GM04504 (cell line): ENCODE measurements around the gene LRMDA.

Experiments
- DNase-seq: peaks from one replicate; pipeline ENCODE4 v3.0.0-alpha.2; 2012; ENCODE audit warnings: low read depth

Gene LRMDA

DNA sequence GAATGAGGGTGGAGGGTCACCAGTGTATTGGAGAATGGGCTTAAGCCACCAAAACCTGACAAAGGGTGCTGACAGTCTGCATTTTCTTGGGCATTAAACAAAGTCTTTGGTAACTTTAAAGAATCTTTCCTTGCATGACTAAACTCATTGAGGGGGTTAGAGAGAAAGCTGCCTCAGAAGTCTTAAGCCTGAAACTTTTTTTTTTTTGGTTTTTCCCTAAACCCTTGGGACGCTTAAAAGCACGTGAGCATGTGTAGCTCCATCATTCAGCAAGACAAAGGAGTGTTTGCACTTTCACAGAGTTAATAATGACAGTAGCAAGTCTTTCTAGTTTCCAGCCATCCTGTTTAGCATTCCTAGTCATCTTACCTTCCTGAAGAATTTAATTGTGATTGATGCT lies 110.7 kb downstream of the LRMDA start:
- DNase-seq = no peak

DNA sequence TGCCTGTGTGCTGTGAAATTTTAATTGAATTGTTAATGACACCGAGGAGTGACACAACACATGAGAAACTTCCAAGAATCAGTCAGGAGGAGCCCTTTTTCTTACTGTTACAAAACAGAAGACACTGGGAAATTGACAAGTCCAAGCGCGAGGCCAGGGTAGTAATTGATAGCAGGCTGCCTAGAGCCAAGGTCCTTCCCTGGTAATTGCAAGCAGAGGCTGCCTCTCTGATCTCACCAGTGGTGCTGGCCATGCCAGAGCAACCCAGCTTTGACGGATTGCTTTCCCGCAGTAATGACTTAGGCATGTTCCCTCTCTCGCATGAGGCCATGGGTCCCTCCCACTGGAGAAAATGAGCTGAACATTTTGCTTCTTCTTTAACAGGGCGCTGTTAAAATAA lies 111.5 kb downstream of the LRMDA start:
- peak; percentile 79 for DNase-seq

DNA sequence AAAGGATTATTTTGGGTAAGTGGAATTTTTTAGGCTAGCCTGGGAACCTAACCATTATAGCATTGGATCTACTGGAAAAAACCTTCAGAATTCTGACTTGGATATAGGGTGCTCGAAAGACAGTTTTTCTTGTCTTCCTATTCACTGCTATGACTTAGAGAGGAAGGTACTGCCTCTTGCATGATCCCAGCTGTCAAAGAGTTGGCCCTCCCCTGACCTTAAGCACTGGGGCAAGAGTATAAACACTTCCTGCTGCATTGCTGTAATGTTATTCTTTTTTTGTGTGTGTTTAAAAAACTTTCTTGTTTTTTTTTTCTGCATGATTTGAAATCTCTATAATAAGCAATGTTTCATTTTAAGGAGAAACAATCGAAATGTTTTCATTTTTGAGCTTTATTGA lies 113.0 kb downstream of the LRMDA start:
- DNase-seq = no peak

DNA sequence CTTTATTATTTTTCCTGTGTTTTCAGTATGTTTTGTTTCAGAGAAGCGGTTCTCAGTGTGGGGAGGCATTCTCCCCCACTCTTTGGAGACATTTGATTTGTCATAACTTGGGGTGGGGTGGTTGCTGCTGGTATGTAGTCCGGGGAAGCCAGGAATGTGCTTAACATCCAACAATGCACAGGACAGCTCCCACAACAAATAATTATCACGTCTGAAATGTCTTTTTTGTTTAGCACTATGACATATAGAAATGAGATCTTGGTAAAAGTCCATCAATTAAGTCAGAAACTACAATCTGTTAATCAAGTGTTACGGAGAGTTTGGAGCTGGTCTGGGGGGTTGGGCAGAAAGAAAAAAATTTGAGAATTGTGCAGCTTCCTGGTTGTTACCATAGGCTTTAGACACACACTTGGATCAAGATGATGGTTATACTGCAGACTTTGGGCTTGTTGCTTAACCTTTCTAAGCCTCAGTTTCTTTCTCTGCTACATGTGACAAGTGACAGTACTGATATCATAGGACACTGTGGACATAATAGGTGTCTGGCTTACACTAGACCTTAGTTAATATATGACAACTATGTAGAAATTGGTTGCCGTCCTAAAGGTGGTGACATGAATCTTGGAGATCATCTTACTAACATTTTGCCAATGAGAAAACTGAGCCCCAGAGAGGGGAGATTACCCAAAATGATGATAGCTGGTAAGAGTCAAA lies 113.7 kb downstream of the LRMDA start:
- no peak for DNase-seq

DNA sequence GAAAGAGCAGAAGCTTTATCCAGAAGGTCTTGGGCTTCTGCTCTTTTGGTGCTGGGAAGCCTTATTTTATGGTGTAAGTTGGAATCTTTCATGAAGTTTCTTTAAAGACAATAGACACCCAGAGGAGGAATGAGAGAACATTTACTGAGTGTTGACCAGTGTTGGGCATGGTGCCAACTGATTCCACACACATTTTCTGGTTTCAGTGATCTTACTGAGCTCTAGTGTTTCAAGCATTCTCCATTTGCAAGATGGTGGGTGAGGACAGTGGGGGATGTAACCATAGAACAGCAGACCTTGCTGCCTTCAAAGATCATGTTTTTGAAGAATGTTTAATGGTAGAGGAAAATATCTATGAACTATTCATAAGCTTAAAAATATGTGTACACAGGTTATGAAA lies 114.6 kb downstream of the LRMDA start:
- no peak for DNase-seq

- DNase-seq = no peak
These were observed 116.2 kb downstream of the LRMDA start for GRCh38 chr10:75547391-75548298.

GRCh38 chr10:75548356-75548755 lies 116.9 kb downstream of the LRMDA start:
- no peak for DNase-seq

DNA sequence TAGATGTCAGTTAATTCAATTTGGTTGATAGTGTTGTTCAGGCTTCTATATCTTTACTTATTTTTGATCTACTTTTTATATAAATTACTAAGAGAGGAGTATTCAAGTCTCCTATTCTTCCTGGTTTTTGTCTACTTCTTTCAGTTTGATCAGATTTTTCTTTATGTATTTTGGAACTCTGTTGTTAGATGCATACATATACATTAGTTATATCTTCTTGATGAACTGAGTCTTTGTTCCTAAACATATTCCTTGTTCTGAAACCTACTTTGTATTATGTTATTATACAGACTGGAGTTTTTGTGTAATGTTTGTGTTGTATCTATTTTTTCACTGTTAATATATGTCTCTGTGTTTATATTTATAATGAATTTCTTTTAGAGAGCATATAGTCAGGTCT lies 118.8 kb downstream of the LRMDA start:
- no peak for DNase-seq

GRCh38 chr10:75552171-75552570 lies 120.7 kb downstream of the LRMDA start:
- no peak for DNase-seq

DNA sequence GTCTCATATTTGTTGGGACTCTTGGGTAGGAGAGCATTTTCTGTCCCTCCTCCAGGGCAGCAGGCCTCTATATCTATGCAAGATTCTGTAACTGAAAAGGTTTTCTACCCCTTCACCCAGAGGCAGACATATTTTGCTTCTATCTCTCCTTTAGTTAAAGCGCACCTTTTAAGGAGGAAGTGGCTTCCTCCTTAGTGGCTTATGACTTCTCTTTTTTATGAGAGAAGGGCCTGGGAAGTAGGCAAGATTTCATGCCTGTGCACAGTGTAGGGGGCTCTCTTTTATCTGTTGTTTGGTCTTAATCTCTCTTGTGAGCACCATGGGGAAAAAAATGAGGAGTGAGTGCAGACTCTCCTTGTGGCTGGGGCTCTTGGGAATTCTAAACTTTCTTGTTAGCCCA lies 122.1 kb downstream of the LRMDA start:
- no peak for DNase-seq

DNA sequence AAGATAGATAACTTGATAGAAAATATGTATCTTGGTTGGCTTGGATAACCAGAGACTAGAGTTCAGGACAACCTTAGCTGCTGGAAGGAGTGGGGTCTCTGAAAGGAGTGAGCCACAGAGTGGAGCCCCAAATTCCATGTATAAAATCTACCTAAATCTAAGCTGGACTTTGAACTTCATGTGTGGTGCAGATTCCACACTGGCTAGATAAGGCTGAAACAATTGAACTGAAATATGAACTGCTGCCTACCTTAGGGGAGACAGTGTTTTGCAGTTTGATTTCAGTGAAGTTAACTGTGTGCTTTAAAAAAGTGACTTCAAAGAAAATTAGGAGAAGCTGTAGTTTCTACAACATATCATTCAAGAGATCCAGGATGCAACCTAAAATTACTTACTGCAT lies 123.9 kb downstream of the LRMDA start:
- DNase-seq = no peak

DNA sequence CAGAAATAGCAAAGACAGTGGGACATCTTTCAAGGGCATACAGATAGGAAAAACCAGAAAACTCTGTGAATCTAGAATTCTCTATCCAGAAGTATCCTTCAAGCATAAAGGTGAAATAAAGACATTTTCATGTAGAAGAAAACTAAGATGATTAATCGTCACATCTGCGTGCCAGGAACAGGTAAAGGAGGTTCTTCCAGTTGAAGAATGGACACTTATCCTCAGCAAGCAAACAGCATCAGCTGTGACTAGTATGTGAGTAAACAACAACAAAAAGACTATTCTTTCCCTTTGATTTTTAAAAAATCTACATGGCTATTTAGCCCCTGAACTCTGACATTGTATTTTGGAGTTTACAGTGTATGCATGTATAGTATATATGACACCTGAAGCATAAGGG lies 124.9 kb downstream of the LRMDA start:
- DNase-seq = no peak

DNA sequence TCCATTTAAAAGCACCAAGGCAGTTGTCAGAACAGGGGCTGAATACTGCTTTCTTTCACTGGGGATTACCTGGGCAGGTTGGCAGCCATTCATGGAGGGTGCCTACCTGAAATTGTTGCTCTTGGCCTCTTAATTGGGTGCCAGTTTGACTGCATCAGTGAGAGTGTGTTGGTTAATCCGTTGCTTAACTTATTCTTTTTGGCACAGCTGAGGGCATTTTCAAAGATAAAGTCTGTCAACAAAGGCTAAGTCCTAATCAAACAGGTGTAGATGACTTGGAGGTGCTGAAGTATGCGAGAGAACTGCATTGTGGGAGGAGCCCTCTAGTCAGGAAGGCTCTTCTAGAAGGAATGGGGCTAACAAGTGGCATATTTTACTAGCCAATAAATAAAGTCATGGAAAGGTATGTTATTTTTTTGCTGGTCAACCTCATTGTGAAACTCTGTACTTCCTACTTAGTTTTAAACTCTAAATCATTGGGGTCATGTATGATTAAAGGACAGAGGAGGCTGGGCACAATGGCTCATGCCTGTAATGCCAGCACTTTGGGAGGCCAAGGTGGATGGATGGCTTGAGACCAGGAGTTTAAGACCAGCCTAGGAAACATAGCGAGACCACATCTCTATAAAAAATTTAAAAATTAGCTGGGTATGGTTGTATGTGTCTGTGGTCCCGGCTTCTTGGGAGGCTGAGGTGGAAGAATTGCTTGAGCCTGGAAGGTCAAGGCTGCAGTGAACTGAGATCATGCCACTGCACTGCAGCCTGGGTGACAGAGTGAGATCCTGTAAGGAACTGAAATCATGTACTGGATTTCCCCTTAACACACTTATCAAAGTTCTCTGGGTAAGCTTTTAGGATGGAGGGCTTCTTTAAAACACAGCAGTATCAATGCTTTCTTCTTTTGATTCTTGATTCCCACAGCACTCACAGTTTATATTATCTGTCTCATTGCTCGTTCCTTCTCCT lies 134.1 kb downstream of the LRMDA start:
- no peak for DNase-seq

DNA sequence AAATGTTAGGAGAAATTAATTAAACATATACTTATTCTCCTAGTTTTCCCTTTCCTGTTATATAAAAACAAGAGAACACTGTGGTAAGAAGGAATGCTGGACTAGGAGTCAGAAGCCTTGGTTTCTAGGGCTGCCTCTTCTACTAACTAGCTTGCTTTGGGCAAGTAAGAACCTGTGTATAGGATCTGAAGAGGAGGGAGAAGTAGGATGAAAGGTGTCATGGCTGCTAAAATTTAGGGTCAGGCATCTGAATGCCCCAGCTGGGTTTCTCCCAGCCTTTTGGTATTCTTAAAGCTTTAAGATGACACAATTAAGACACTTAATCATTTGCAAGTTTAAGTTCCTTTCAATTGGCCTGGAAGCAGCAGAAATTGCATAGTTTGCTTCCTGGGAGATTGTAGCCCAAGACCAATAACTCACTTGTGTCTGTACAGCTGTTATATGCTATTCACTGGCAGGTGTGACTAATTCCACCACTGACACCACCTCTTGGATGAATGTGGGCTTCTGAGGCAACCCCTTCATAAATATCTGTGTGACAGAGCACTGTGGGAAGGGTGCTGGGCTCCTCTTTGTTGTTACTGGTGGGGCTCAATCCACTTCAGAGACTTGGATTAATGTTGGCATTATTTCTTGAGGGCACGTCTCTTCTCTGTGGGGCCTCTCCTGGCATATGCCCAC lies 137.2 kb downstream of the LRMDA start:
- DNase-seq = no peak

- no peak for DNase-seq
These were observed 138.1 kb downstream of the LRMDA start for GRCh38 chr10:75569506-75569905.

GRCh38 chr10:75572478-75572877 lies 141.1 kb downstream of the LRMDA start:
- no peak for DNase-seq

GRCh38 chr10:75575940-75576339 lies 144.5 kb downstream of the LRMDA start:
- DNase-seq = no peak

DNA sequence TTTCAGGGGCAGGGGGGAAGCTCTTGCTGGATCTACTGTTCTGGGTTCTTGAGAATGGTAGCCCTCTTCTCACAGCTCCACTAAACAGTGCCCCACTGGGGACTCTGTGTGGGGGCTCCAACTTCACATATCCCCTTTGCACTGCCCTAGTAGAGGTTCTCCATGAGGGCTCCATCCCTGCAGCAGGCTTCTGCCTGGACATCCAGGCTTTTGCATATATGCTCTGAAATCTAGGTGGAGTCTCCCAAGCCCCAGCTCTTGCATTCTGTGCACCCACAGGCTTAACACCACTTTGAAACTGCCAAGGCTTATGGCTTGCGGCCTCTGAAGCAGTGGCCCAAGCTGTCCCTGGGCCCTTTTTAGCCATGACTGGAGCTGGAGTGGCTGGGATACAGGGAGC lies 150.7 kb downstream of the LRMDA start:
- DNase-seq = no peak

DNA sequence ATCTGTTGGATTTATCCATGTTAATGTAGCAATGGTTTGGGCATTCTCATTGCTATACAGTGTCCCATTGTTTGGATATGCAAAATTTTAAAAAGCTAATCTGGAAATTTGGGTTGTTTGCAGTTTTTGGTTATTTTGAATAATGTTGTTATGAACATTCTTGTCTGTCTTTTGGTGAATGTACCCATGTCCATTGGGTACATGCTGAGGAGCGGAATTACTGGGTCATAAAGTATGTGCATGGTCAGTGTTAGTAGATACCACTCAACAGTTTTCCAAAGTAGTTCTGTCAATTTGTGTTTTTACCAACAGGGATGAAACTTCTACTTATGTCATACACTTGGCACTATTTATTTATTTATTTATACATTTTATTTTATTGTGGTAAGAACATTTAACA lies 153.9 kb downstream of the LRMDA start:
- DNase-seq = no peak

GRCh38 chr10:75586814-75587213 lies 155.4 kb downstream of the LRMDA start:
- DNase-seq = no peak

GRCh38 chr10:75588031-75588430 lies 156.6 kb downstream of the LRMDA start:
- DNase-seq = no peak
